Activated CD4-positive, alpha-beta T cell treated with anti-CD3 and anti-CD28 coated beads for 48 hours (primary cell): ENCODE results near the gene GOLGA7B.
A peak's percentile ranks its signal among the peaks of the same experiment; 100 is the strongest.
"Not testable (repeated sequence)": the region's sequence is repeated elsewhere in the genome, so short reads cannot be mapped to it uniquely, and the experiment has no call there.

Experiments
- DNase-seq: peaks from one replicate; pipeline ENCODE4 v3.0.0-alpha.2; 2020

The GOLGA7B gene

GRCh38 chr10:97836446-97836845 is 13.2 kb upstream of the GOLGA7B start:
- no peak for DNase-seq

GRCh38 chr10:97838091-97838490 is 11.6 kb upstream of the GOLGA7B start:
- no peak for DNase-seq

- DNase-seq: not testable (repeated sequence)
These were observed 8.5 kb upstream of the GOLGA7B start for GRCh38 chr10:97841166-97841565.

GRCh38 chr10:97842114-97842513 is 7.5 kb upstream of the GOLGA7B start:
- DNase-seq: not testable (repeated sequence)

GRCh38 chr10:97842656-97843280 is 6.9 kb upstream of the GOLGA7B start:
- DNase-seq: no peak

GRCh38 chr10:97843281-97843671 is 6.4 kb upstream of the GOLGA7B start:
- no peak for DNase-seq

- DNase-seq: not testable (repeated sequence)
These were observed 5.7 kb upstream of the GOLGA7B start for GRCh38 chr10:97843972-97844371.

GRCh38 chr10:97844678-97845077 is 5.0 kb upstream of the GOLGA7B start:
- no peak for DNase-seq

- no peak for DNase-seq
These were observed 448 bp upstream of the GOLGA7B start for GRCh38 chr10:97849103-97849686.

- no peak for DNase-seq
These were observed 803 bp downstream of the GOLGA7B start for GRCh38 chr10:97850446-97850845.

GRCh38 chr10:97851341-97852001 is 1.8 kb downstream of the GOLGA7B start:
- DNase-seq: peak; percentile 38

GRCh38 chr10:97852277-97852676 is 2.6 kb downstream of the GOLGA7B start:
- DNase-seq: no peak

- DNase-seq: no peak
These were observed 3.3 kb downstream of the GOLGA7B start for GRCh38 chr10:97852840-97853405.

- DNase-seq: no peak
These were observed 5.1 kb downstream of the GOLGA7B start for GRCh38 chr10:97854743-97855142.

GRCh38 chr10:97858001-97858439 is 8.4 kb downstream of the GOLGA7B start:
- DNase-seq: peak; percentile 30

GRCh38 chr10:97861097-97861750 is 11.6 kb downstream of the GOLGA7B start:
- DNase-seq: no peak

GRCh38 chr10:97861924-97862323 is 12.3 kb downstream of the GOLGA7B start:
- no peak for DNase-seq

GRCh38 chr10:97863808-97864207 is 14.2 kb downstream of the GOLGA7B start:
- no peak for DNase-seq

- DNase-seq: no peak
These were observed 15.8 kb downstream of the GOLGA7B start for GRCh38 chr10:97865488-97865887.

- DNase-seq: no peak
These were observed 17.0 kb downstream of the GOLGA7B start for GRCh38 chr10:97866524-97867219.

- DNase-seq: no peak
These were observed 17.7 kb downstream of the GOLGA7B start for GRCh38 chr10:97867220-97867800.

GRCh38 chr10:97868134-97868685 is 18.6 kb downstream of the GOLGA7B start:
- DNase-seq: no peak
